ENCODE data around the gene RAMACL. TPM values are rescaled to one million over a fixed set of nuclear protein-coding genes. Genes with fewer than 3 reads are reported as not detected.

RAMACL gene
- total RNA-seq, 1 donor from 2014 or later, result 1.4 TPM

- no peak for DNase-seq (ENCODE audit: low spot score)
- intact Hi-C loops (cut with DNase I), result no loop called here
Measured at GRCh38 chr6:166581091-166581511, 5.4 kb downstream of the RAMACL start.

GRCh38 chr6:166580076-166581050, 6.1 kb downstream of the RAMACL start:
- DNase-seq (ENCODE audit: low spot score), result no peak
- intact Hi-C loops (cut with DNase I), result no loop called here

- no peak for DNase-seq (ENCODE audit: low spot score)
- intact Hi-C loops (cut with DNase I), result loop anchor here (5.0 kb wide), 1 partner anchor 33 kb away; no protein-coding TSS in a partner anchor
Measured at GRCh38 chr6:166579237-166579850, 7.1 kb downstream of the RAMACL start.

GRCh38 chr6:166578536-166579236, 7.8 kb downstream of the RAMACL start:
- DNase-seq (ENCODE audit: low spot score), result no peak
- intact Hi-C loops (cut with DNase I), result loop anchor here (5.0 kb wide), 1 partner anchor 34 kb away; no protein-coding TSS in a partner anchor

- DNase-seq (ENCODE audit: low spot score), result no peak
- intact Hi-C loops (cut with DNase I), result loop anchor here (2.0 to 5.0 kb wide), 2 partner anchors 18 to 37 kb away; no protein-coding TSS in a partner anchor
Measured at GRCh38 chr6:166575205-166575604, 11.3 kb downstream of the RAMACL start.

GRCh38 chr6:166573511-166574216, 12.8 kb downstream of the RAMACL start:
- no peak for DNase-seq (ENCODE audit: low spot score)
- intact Hi-C loops (cut with DNase I), result loop anchor here (2.0 kb wide), 1 partner anchor 17 kb away; no protein-coding TSS in a partner anchor

- intact Hi-C loops (cut with DNase I), result no loop called here
- DNase-seq (ENCODE audit: low spot score), result no peak
Measured at GRCh38 chr6:166572370-166573261, 13.9 kb downstream of the RAMACL start.

- intact Hi-C loops (cut with DNase I), result no loop called here
- no peak for DNase-seq (ENCODE audit: low spot score)
Measured at GRCh38 chr6:166570929-166571713, 15.4 kb downstream of the RAMACL start.

GRCh38 chr6:166569206-166569605, 17.3 kb downstream of the RAMACL start:
- intact Hi-C loops (cut with DNase I), result no loop called here
- DNase-seq (ENCODE audit: low spot score), result no peak

GRCh38 chr6:166567813-166568212, 18.7 kb downstream of the RAMACL start:
- no peak for DNase-seq (ENCODE audit: low spot score)
- intact Hi-C loops (cut with DNase I), result no loop called here

- no peak for DNase-seq (ENCODE audit: low spot score)
- intact Hi-C loops (cut with DNase I), result no loop called here
Measured at GRCh38 chr6:166567107-166567506, 19.4 kb downstream of the RAMACL start.

- no peak for DNase-seq (ENCODE audit: low spot score)
- intact Hi-C loops (cut with DNase I), result no loop called here
Measured at GRCh38 chr6:166566026-166567011, 20.2 kb downstream of the RAMACL start.

GRCh38 chr6:166565084-166565967, 21.2 kb downstream of the RAMACL start:
- DNase-seq (ENCODE audit: low spot score), result no peak
- intact Hi-C loops (cut with DNase I), result no loop called here

GRCh38 chr6:166563805-166564204, 22.7 kb downstream of the RAMACL start:
- intact Hi-C loops (cut with DNase I), result no loop called here
- no peak for DNase-seq (ENCODE audit: low spot score)

- no peak for DNase-seq (ENCODE audit: low spot score)
- intact Hi-C loops (cut with DNase I), result no loop called here
Measured at GRCh38 chr6:166563200-166563599, 23.3 kb downstream of the RAMACL start.
